Activated T-cell treated with anti-CD3 and anti-CD28 coated beads for 24 hours (primary cell): ENCODE data around the gene IGSF21.

ENCODE experiments used
- DNase-seq: peaks from one replicate; pipeline ENCODE4 v3.0.0-alpha.2; 2020; ENCODE audit warnings: low read depth

Gene IGSF21

DNA sequence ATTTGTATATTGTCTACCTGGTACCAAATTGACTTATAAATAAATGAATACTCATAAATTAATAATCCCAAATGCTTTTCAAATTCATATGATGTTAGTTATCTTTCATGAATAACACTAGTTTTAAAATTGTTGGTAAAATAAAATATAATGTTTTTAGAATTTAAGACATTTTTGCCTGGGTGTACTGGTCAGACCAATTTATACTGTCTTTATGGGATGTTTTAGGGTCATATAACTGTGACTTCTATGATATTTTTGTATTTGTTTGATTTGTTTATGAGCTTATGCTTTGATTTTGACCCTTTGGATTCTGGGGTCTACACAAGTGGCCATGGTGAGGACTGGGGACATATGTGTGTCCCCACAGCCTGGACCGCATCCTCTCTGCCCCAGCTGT is 319.0 kb downstream of the IGSF21 start:
- no peak for DNase-seq
